C4-2B (cell line): ENCODE measurements around the gene XYLT1.

ENCODE experiments used
- ZFX ChIP-seq: fragments of 450-650 bp; IDR thresholded peaks from 2 replicates; pipeline ENCODE4 v1.6.1; 2017
- TF ChIP-seq, protein P1 (sequence below): fragments of 450-650 bp; conservative IDR thresholded peaks from 2 replicates; pipeline ENCODE4 v1.5.1; 2017; ENCODE audit warnings: mild to moderate bottlenecking

- TF ChIP-seq, protein P1, sequence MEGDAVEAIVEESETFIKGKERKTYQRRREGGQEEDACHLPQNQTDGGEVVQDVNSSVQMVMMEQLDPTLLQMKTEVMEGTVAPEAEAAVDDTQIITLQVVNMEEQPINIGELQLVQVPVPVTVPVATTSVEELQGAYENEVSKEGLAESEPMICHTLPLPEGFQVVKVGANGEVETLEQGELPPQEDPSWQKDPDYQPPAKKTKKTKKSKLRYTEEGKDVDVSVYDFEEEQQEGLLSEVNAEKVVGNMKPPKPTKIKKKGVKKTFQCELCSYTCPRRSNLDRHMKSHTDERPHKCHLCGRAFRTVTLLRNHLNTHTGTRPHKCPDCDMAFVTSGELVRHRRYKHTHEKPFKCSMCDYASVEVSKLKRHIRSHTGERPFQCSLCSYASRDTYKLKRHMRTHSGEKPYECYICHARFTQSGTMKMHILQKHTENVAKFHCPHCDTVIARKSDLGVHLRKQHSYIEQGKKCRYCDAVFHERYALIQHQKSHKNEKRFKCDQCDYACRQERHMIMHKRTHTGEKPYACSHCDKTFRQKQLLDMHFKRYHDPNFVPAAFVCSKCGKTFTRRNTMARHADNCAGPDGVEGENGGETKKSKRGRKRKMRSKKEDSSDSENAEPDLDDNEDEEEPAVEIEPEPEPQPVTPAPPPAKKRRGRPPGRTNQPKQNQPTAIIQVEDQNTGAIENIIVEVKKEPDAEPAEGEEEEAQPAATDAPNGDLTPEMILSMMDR: no peak
- TF ChIP-seq ZFX: no peak
Measured at GRCh38 chr16:17431012-17431411, 39.7 kb downstream of the XYLT1 start.
